Head of caudate nucleus (tissue), 42 donors: ENCODE results near the gene TRUB2.
A peak's percentile ranks its signal among the peaks of the same experiment; 100 is the strongest.

Experiments
- DNase-seq, 42 donors: peaks; one replicate each; pipeline versions ENCODE4 v3.0.0 to v3.0.0-alpha.2; 2020 to 2021; ENCODE audit warnings: mixed read lengths in 7 of 42
- intact Hi-C: fragments of 100-400 bp; cut with DNase I; formaldehyde crosslinking; loops from one replicate; pipeline ENCODE4 v1.15.0; 2022

Gene TRUB2

GRCh38 chr9:128322404-128323211 is at the start of gene TRUB2, which contains the start of gene COQ4:
Gene TRUB2 (minus strand): TSS chr9:128322447. CDS start chr9:128322408, 39 bp downstream.
Gene COQ4 (plus strand): TSS chr9:128322839. CDS start chr9:128322859, 20 bp downstream.
- intact Hi-C loops: no loop called here

GRCh38 chr9:128371630-128372117 is 49.4 kb upstream of the TRUB2 start:
- intact Hi-C loops: no loop called here
- DNase-seq: no peak

More at GRCh38 chr9:128322404-128323211, at the start of gene TRUB2, which contains the start of gene COQ4:
- peak; percentile 88 to 98 (median 95) for DNase-seq

GRCh38 chr9:128370752-128371629 is 48.7 kb upstream of the TRUB2 start, which contains the start of gene URM1:
Gene URM1 (plus strand): TSS chr9:128371374. CDS start chr9:128371381, 7 bp downstream.
- intact Hi-C loops: no loop called here

GRCh38 chr9:128370367-128370751 is 48.1 kb upstream of the TRUB2 start:
- intact Hi-C loops: no loop called here
- no peak for DNase-seq

More at GRCh38 chr9:128370752-128371629, 48.7 kb upstream of the TRUB2 start, which contains the start of gene URM1:
- peak; percentile 93 to 99 (median 97) for DNase-seq

- DNase-seq: no peak
- intact Hi-C loops: no loop called here
Observed at GRCh38 chr9:128369024-128369706, 46.9 kb upstream of the TRUB2 start.

GRCh38 chr9:128365525-128365924 is 43.3 kb upstream of the TRUB2 start:
- intact Hi-C loops: loop anchor here (2.0 kb wide), 1 partner anchor 47 kb away; no protein-coding TSS in a partner anchor
- no peak for DNase-seq

GRCh38 chr9:128362774-128363173 is 40.5 kb upstream of the TRUB2 start:
- DNase-seq: no peak
- intact Hi-C loops: no loop called here

- peak; percentile 83 to 97 (median 91) for DNase-seq
Observed at GRCh38 chr9:128361986-128362646, 39.9 kb upstream of the TRUB2 start.

GRCh38 chr9:128361296-128361985 is 39.2 kb upstream of the TRUB2 start:
- intact Hi-C loops: no loop called here
- peak in 1 of 42 donors; percentile 43 for DNase-seq

More at GRCh38 chr9:128361986-128362646, 39.9 kb upstream of the TRUB2 start:
- intact Hi-C loops: no loop called here

- intact Hi-C loops: no loop called here
- DNase-seq: no peak
Observed at GRCh38 chr9:128360826-128361225, 38.6 kb upstream of the TRUB2 start.

GRCh38 chr9:128358861-128359260 is 36.6 kb upstream of the TRUB2 start:
- intact Hi-C loops: no loop called here
- no peak for DNase-seq

- intact Hi-C loops: no loop called here
- DNase-seq: no peak
Observed at GRCh38 chr9:128358090-128358489, 35.8 kb upstream of the TRUB2 start.

GRCh38 chr9:128355451-128355850 is 33.2 kb upstream of the TRUB2 start:
- no peak for DNase-seq
- intact Hi-C loops: no loop called here

GRCh38 chr9:128349772-128350171 is 27.5 kb upstream of the TRUB2 start:
- intact Hi-C loops: no loop called here
- no peak for DNase-seq

GRCh38 chr9:128349125-128349524 is 26.9 kb upstream of the TRUB2 start:
- intact Hi-C loops: no loop called here
- DNase-seq: no peak

GRCh38 chr9:128344931-128345605 is 22.8 kb upstream of the TRUB2 start:
- no peak for DNase-seq
- intact Hi-C loops: loop anchor here (5.0 kb wide), 1 partner anchor 48 kb away; no protein-coding TSS in a partner anchor

GRCh38 chr9:128343855-128344254 is 21.6 kb upstream of the TRUB2 start:
- no peak for DNase-seq
- intact Hi-C loops: loop anchor here (5.0 kb wide), 1 partner anchor 47 kb away; no protein-coding TSS in a partner anchor
